ENCODE results near the gene MLN.

GRCh38 chr6:33828764-33829731, 25.2 kb upstream of the MLN start:
- TF ChIP-seq, protein P1, sequence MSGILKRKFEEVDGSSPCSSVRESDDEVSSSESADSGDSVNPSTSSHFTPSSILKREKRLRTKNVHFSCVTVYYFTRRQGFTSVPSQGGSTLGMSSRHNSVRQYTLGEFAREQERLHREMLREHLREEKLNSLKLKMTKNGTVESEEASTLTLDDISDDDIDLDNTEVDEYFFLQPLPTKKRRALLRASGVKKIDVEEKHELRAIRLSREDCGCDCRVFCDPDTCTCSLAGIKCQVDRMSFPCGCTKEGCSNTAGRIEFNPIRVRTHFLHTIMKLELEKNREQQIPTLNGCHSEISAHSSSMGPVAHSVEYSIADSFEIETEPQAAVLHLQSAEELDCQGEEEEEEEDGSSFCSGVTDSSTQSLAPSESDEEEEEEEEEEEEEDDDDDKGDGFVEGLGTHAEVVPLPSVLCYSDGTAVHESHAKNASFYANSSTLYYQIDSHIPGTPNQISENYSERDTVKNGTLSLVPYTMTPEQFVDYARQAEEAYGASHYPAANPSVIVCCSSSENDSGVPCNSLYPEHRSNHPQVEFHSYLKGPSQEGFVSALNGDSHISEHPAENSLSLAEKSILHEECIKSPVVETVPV (CRISPR knock-in tag; IDR thresholded peaks at IDR 0.05), result no peak
- TF ChIP-seq ZFP30 (CRISPR knock-in tag; IDR thresholded peaks at IDR 0.05), result no peak
- TF ChIP-seq PATZ1 (CRISPR knock-in tag; IDR thresholded peaks at IDR 0.05; ENCODE audit: borderline replicate concordance), result no peak
- no peak for TF ChIP-seq CREB5 (CRISPR knock-in tag; IDR thresholded peaks at IDR 0.05; ENCODE audit: low read depth)
- TF ChIP-seq BACH2 (CRISPR knock-in tag; IDR thresholded peaks at IDR 0.05; ENCODE audit: borderline replicate concordance), result no peak
